Left lung (tissue), 10 donors: ENCODE measurements around the gene REEP6. TPM values are rescaled to one million over a fixed set of nuclear protein-coding genes. Genes with fewer than 3 reads are reported as not detected.

Experiments used
- ATAC-seq: fragments of 200-7000 bp; cut with Tn5 transposase; one replicate; pipeline ENCODE4 v1.9.1; 2020; ENCODE audit warnings: moderate library complexity
- DNase-seq, 4 donors: peaks; one replicate each; pipeline ENCODE4 v3.0.0-alpha.2; 2013 to 2020
- H3K27ac ChIP-seq, 2 donors: fragments of 200-600 bp; sonication (generic) in 1 of 2; one replicate each; pipeline versions ENCODE4 v1.5.0 to v1.8.0; 2020 to 2021
- H3K27me3 ChIP-seq, 2 donors: fragments of 200-600 bp; sonication (generic) in 1 of 2; one replicate each; pipeline versions ENCODE4 v1.5.0 to v1.8.0; 2020 to 2021
- H3K36me3 ChIP-seq, 2 donors: fragments of 200-600 bp; sonication (generic) in 1 of 2; one replicate each; pipeline versions ENCODE4 v1.5.0 to v1.8.0; 2020 to 2021
- H3K4me1 ChIP-seq, 2 donors: fragments of 200-600 bp; one replicate each; pipeline ENCODE4 v1.8.0; 2021
- H3K4me3 ChIP-seq, 2 donors: fragments of 200-600 bp; sonication (generic) in 1 of 2; one replicate each; pipeline versions ENCODE4 v1.5.0 to v1.8.0; 2020 to 2021; ENCODE audit warnings: mild to moderate bottlenecking in 1 of 2
- H3K9me3 ChIP-seq, 2 donors: fragments of 200-600 bp; sonication (generic) in 1 of 2; one replicate each; pipeline versions ENCODE4 v1.5.0 to v1.8.0; 2020 to 2021
- CTCF ChIP-seq, 2 donors: fragments of 200-600 bp; sonication (generic) in 1 of 2; IDR thresholded peaks; one replicate each; pipeline versions ENCODE4 v1.5.0 to v1.8.0; 2021; ENCODE audit warnings: antibody characterized with exemption in 2 of 2
- intact Hi-C, 2 donors: fragments of 100-400 bp; cut with DNase I; formaldehyde crosslinking; loops; one replicate each; pipeline versions ENCODE4 v1.11.2 to v1.14.2; 2022
- polyA plus RNA-seq, 6 donors: library from polyadenylated mRNA; unstranded; fragments of 120-200 nt; gene quantifications; one replicate each; pipeline ENCODE4 v1.2.1, GENCODE V29; 2013; ENCODE audit not compliant: insufficient read length in 6 of 6
- total RNA-seq, 2 donors: library from RNA; stranded (reverse); fragmentation: NEBNext Ultra II Directional; extraction: Animal tissue kit (Norgen Biotek cat#: 25700); gene quantifications; one replicate each; pipeline ENCODE4 v1.2.1, GENCODE V29; 2021
- donor health status: DM: no; HTN: yes; CAD: no.
- donor health status: DM: no; HTN: no; CAD: no.

Gene REEP6
- total and polyA plus RNA-seq, 8 donors = 1.6 to 5.9 (median 3.7) TPM

GRCh38 chr19:1470305-1471009 is 20.5 kb upstream of the REEP6 start:
- no peak overlapping the region for H3K27ac ChIP-seq
- H3K27me3 ChIP-seq = peaks cover 78 to 90% of the 10 kb centered on the region in 2 donors
- peak; percentile 63 for ATAC-seq
- peaks cover 0 to 16% of the 10 kb centered on the region in 2 donors for H3K36me3 ChIP-seq
- no peak for TF ChIP-seq CTCF (IDR thresholded peaks at IDR 0.05)
- intact Hi-C loops = no loop called here
- H3K4me3 ChIP-seq = peak overlapping the region; percentile 8 to 26
- peaks cover 32 to 73% of the 10 kb centered on the region in 2 donors for H3K4me1 ChIP-seq
- H3K9me3 ChIP-seq = no peaks in the 10 kb centered on the region
- DNase-seq = peak in 1 of 4 donors; percentile 84

- TF ChIP-seq CTCF (IDR thresholded peaks at IDR 0.05) = no peak
- H3K27me3 ChIP-seq = peaks cover 72 to 84% of the 10 kb centered on the region in 2 donors
- no peak overlapping the region for H3K27ac ChIP-seq
- intact Hi-C loops = no loop called here
- H3K4me3 ChIP-seq = peak overlapping the region in 1 of 2 donors; percentile 26
- ATAC-seq = peak; percentile 16
- H3K9me3 ChIP-seq = no peaks in the 10 kb centered on the region
- peak in 1 of 4 donors; percentile 73 for DNase-seq
- peaks cover 0 to 22% of the 10 kb centered on the region in 2 donors for H3K36me3 ChIP-seq
- H3K4me1 ChIP-seq = peaks cover 32 to 67% of the 10 kb centered on the region in 2 donors
Measured at GRCh38 chr19:1471010-1471514, 19.9 kb upstream of the REEP6 start.

DNA sequence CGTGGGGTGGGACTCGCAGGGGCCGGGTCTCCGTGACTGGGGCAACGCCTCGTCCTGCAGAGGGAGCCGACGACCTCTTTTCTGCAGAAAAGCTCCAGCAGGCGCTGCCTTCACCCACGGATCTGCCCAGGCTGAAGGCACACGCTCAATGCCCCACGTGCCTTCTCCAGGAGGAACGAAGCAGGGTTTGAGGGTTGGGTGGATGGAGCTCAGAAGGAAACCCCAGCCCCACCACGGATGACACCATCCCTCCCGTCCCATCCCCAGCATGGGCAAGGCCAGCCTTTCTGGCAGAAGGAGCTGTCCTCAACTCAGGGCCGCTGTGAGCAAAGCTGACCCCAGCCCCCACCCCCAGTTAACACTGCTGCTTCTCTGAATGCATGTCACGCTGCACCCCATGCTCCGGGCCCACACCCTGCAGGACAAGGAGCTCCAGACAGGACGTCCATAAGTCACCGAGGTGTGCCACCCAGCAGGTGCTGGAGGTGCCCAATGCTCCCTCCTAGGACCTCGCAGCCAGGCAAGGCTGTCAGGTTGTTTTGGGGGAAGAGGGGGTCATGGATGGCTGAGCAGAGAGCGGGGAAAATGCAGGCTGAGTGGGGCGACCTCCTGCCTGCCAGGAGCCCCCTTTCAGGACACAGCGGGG is 19.3 kb upstream of the REEP6 start:
- H3K4me1 ChIP-seq = peaks cover 32 to 61% of the 10 kb centered on the region in 2 donors
- H3K9me3 ChIP-seq = no peaks in the 10 kb centered on the region
- ATAC-seq (no peak), DNase-seq (no peak)
- no peak overlapping the region for H3K4me3 ChIP-seq
- no peak for TF ChIP-seq CTCF (IDR thresholded peaks at IDR 0.05)
- intact Hi-C loops = no loop called here
- peaks cover 66 to 78% of the 10 kb centered on the region in 2 donors for H3K27me3 ChIP-seq
- H3K36me3 ChIP-seq = peaks cover 0 to 28% of the 10 kb centered on the region in 2 donors
- no peak overlapping the region for H3K27ac ChIP-seq

DNA sequence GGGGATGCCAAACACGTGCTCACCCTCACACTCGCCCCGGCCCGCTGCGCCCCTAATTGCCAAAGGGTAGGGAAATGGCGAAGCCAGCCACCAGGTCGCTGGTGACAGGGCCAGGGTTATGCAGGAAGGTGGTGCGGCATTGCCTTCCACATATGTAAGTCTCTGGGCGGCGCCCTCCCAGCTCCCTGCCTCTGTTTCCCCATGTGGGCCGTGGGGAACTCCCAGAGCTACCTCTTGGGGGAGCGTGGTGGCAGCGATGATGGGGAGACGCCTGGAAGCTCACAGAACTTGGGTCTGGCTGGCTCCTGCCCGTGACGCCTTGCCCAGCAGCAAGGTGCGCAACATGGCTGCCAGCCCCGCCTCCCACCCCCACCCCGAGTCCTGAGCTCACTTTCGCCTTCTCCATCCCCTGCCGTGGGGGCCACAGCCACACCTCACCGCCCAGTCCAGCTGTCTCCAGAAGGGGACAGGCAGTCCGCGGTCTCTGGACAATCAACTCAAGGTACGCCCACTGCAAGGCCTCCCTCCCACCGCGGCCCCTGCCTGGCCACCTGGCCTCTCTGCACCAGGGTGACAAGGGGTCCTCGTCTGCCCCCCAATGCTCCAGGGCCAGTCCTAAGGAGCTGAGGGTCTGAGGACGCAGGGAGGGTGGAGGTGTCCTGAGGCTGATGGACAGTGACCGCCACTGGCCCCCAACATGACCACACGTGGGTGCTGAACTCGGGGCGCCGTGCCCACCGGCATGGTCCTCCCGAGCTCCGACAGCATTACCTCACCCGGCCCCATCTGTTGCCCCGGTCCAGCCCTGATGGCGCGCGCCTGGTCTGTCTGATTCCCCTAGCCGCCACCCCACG is 18.5 kb upstream of the REEP6 start:
- TF ChIP-seq CTCF (IDR thresholded peaks at IDR 0.05) = no peak
- no peak for DNase-seq
- peaks cover 58 to 70% of the 10 kb centered on the region in 2 donors for H3K27me3 ChIP-seq
- H3K36me3 ChIP-seq = peaks cover 0 to 36% of the 10 kb centered on the region in 2 donors
- peaks cover 32 to 58% of the 10 kb centered on the region in 2 donors for H3K4me1 ChIP-seq
- no peak for ATAC-seq
- no peak overlapping the region for H3K27ac ChIP-seq
- intact Hi-C loops = no loop called here
- no peaks in the 10 kb centered on the region for H3K9me3 ChIP-seq
- no peak overlapping the region for H3K4me3 ChIP-seq
